GM19238 (cell line): ENCODE measurements around the gene SFMBT1.
"Not testable (repeated sequence)": the region's sequence is repeated elsewhere in the genome, so short reads cannot be mapped to it uniquely, and the experiment has no call there.

Experiments
- DNase-seq: peaks from one replicate; pipeline ENCODE4 v3.0.0; 2011; ENCODE audit warnings: low spot score; ENCODE audit not compliant: insufficient read length

The SFMBT1 gene

DNA sequence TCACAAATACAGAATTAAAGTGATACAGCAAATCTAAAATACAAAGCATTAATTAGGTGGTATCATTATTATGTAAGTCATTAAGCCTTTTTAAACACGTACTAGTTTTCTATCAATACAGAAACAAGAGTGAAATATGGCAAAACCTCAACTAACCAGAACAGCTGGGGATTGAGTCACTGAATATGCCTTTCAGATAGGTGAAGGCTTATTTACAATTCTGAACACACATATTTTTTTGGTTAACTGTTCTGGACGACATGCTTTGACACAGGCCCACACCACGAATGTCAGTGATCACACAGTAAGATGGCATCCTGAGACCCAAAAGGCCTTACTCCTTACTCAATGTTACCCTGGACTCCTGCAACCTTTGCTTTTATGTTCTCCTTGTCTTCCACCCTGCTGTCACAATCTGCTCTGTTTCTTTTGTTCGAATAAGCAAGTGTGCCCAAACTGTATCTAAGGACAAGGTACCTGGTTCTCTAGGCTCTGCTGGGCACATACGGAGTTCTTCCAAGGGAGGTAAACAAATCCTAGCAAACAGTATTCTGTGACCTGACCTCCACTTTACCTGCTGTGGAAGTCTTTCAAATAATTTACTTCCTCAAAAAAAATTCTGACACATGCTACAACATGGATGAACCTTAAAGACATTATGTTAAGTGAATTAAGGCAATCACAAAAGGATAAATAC lies 7.0 kb downstream of the SFMBT1 start:
- DNase-seq = no peak

DNA sequence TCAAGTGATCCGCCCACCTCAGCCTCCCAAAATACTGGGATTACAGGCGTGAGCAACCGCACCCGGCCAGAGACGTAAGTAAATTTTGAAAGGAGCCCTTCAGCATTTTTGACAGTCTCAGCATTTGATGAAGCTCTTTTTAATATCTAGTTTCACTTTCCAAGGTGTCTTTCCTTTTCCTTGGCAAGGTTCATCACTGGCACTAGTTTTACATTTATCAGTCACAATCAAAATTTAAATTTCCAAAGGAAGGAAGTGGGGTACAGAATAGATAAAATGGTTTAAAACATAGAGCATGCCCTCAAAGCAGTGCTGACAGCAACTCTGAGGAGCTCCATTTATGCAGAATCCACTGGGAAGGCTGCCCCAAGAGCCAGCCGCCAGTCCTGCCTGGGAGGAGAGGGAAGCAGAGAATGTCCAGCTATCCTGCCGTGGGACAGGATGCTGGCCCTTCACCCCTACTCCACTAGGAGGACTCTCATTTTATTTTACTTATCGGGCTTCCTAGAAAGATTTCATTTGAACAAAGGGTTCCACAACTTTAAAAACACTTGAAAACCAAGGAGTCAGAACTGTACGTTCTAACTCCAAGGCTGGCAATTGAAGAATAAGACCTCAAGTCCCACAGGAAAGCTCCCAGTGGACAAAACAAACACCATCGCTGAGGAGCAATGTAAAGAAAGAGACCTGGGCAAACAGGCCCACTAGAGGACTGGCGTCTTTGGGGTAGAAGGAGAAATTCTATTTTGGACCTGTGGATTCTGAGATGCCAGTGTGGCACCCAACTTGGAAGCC lies 9.9 kb downstream of the SFMBT1 start:
- DNase-seq = no peak

DNA sequence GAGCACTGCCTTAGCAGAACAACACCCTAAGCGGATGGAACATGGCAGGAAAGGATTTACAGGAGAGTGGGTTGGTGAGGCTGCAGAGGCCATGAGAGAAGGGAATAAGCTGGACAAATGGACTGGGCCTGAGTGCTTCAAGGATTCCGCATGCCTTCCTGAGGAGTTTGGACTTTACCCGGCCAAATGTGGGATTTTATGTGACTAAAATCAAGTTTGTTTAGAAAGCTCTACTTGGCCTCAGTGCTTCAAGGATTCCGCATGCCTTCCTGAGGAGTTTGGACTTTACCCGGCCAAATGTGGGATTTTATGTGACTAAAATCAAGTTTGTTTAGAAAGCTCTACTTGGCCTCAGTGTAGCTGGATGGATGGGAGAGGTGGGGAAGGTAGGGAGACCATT lies 10.9 kb downstream of the SFMBT1 start:
- not testable (repeated sequence) for DNase-seq

DNA sequence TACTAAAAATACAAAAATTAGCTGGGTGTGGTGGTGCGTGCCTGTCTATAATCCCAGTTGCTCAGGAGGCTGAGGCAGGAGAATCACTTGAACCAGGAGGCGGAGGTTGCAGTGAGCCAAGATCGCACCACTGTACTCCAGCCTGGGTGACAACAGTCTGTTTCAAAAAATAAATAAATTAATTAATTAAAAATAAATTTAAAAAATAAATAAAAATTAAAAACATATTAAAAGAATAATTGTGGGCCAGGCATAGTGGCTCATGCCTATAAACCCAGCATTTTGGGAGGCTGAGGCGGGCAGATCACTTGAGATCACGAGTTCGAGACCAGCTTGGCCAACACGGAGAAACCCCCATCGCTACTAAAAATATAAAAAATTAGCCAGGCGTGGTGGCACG lies 11.5 kb downstream of the SFMBT1 start:
- DNase-seq = not testable (repeated sequence)

DNA sequence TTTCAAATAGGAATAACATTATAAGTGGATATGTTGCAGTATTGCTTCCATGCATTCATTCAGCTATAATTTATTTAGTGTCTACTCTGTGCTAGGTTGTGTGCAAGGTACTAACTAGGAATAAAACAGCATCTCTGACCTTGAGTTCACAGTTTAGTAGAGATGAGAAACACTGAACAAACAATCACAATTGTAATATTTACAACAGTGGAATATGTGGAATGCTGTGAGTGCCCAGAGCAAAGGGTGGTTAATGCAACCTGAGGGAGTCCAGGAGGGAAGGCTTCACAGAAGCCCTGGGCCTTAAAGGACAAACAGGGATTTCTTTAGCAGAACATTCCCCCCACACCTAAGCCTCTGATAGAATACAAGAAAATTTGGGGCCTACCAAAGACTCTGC lies 13.3 kb downstream of the SFMBT1 start:
- DNase-seq = no peak

DNA sequence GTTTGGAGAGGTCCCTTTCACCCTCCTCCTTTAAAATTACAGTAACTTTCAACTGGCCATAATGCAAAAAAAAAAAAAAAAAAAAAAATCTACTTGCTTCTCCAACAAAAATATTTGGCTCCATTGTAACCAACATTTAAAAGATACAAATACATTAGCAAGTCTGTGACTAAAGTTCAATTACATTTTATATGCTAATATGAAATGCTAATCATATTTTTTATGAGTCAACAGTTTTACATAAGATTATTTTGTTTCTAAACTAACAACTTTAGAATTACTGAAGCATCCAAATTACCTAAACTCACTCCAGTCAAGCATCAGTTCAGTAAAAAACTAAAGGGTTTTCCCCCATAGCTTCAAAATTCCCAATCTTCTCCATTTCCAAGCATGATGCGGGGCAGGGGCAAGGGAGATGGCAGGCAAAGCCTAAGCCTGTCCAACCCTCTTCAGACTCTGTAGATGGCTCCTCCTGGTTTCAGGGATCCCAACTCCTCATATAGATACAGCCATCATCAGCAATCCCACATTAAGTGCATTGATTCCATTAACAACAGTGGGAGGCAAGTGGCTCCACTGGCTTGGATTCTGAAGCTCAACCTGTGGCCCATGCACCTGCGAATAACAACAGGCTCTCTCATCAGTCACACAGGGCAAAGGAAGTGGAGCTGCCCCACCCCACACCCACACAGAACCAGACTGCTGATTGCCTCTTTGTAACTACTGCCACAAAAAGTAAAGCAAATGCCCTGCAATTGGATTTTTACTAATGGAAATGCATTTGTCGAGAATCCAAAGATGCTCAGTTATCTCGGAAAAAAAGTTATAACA lies 15.0 kb downstream of the SFMBT1 start:
- DNase-seq = no peak

DNA sequence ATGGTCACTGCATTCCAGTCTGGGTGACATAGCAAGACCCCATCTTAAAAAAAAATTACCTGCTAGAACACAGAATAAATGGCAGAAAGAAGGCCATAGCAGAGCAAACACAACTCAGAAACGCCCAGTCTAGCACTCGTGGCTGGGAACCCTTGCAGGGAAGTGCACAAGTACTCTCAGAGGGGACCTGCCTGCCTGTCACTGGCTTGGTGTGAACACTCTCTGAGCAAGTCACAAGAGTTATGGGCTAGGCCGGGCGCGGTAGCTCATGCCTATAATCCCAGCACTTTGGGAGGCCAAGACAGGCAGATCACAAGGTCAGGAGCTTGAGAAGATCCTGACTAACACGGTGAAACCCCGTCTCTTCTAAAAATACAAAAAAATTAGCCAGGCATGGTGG lies 17.2 kb downstream of the SFMBT1 start:
- DNase-seq = no peak

DNA sequence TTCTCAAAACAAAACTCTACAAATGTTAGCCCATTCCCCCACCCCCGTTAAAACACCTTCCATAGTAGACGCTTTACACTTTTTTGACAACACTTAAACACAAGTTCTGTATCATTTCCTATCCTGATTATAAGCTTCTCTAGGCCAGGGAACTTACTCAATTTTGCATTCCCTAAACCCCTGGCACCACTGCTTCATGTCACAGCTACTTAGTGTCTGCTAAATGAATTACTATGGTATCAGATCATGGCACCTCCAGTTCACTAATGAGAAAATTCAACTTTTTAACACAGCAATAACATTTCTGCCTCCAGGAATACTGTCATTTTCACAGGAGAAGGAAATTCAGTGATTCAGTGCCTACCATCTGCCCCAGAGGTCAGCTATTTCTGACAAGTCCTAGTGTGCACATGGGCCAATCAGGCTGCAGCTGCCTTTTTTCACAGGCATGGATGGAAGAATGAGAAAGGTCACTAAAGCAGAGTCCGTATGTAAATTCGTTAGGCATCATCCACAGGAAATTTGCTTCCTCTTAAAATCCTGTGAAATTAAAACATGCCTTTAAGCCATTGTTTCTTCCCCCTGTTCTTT lies 18.5 kb downstream of the SFMBT1 start:
- no peak for DNase-seq

DNA sequence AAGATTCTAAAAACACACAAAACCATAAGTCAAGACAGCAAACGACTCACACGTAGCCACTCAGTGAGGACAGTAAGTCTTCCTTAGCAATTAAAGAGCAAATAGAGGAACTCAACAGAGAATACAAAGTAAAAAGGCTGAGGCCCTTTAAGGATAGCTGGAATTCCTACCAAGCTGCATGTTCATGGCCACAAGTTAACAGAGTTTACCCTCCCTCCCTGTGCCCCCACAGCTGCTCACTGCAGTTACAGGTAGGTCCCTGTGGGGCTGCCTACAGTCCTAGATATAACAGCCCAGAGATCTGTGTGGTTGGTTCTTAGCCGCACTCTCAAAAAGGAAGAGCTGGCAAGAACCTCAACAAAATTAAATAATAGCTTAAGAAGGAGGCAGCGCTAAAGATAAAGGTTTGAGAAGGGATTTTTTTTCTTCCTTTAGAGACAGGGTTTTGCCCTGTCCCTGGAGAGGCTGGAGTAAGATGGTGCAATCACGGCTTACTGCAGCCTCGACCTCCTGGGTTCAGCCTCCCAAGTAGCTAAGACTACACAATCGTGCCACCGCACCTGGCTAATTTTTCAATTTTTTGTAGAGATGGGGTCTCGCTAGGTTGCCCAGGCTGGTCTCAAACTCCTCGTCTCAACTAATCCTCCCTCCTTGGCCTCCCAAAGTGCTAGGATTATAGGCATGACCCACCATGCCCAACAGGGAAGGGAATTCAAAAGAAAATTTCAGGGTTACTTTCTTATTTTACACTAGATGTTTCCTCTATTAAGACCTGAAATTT lies 19.3 kb downstream of the SFMBT1 start:
- no peak for DNase-seq

DNA sequence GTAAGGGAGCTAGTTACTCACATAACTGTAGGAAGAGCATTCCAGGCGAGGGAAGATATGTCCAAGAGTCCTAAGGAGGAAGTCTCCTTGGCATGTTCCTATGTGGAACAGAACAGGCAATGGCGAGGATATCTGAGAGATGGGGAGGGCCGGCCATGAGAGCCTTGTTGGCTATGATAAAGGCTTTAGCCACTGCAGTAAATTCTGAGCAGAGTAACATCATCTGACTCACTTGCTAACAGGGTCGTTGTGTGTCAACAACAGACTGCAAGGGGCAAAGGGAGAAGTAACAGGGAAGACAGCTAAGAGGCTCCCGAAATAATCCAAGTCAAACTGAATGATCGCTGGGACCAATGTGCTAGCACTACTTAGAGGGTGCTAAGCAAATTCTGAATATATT lies 21.6 kb downstream of the SFMBT1 start:
- DNase-seq = no peak

DNA sequence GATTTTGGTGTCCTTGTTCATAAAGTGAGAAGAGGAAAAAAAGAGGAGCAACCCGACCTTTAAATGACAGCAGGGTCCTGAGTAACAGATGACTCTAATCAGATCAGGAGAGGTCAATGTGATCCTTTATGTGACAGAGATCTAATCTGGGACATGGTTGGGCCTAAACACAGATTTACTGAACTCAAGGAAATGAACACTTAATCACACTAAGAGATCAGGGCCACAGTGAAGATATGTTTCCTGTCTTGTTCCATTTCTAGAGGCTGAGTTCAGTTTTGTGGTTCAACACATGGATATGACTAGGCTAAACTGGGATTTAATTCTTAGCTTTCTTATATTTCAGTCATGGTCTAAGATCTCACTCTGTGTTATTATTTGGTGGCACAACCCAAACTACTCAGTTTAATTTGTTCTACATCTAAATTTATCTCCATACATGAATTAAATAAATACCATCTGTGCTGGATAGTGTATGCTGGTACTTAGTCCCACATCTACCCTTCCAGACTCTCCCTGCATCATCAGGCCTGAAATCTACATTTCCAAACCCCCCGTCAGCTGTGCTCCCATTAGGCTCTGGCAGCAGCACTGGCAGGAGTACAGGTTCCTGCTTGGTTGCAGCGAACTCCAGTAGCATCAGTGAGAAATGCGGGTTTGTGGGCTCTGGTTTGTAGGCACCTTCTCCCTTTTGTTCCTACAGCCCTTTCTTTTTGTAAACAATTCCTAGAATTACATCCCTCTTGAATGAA lies 22.6 kb downstream of the SFMBT1 start:
- no peak for DNase-seq

DNA sequence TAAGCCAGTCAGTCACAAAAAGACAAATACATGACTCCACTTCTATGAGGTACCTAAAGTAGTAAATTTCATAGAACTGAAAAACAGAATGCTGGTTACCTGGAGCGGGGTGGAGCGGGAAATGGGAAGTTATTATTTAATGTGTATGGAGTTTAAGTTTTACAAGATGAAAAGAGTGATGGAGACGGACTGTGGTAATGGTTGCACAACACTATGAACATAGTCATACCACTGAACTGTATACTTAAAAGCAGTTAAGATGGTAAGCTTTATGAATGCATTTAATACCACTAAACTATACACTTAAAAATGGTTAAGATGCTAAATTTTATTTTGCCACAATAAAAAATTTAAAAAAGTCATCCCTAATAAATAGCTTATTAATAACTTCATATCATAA lies 23.2 kb downstream of the SFMBT1 start:
- DNase-seq = no peak

DNA sequence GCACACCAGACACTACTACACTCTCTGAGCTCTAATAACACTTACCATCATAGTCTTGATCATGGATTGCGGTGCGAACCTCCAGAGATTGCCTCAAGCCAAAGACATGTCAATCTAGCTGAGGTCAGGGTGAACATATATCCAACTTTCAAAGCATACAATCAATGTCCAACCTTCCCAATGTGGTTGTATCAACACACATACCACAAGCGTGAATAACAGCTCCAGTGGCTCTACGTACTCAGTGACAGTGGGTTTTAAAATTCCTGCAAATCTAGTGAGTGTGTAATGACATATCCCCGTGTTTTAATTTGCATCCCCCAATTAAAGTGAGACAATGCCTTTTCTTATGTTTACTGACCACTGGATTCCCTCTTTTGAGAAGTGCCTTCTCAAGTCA lies 29.6 kb downstream of the SFMBT1 start:
- no peak for DNase-seq

DNA sequence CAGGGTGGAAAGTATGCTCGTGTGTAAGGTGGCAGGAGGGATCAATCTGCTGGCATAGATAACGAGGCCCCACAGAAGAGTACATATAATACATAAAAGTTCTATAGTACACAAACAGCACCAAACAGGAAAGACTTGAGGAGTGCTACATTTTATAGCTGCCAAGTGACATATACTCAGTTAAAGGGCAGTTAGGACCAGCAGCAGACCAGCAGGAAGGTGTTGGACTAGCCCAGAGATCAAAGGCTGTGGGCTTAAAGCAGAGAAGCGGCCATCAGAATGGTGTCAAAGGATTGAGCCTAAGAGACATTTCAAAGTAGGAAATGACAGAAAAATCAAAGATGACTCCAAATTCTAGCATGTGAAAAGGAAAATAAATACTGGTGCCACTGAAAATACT lies 34.5 kb downstream of the SFMBT1 start:
- DNase-seq = no peak

DNA sequence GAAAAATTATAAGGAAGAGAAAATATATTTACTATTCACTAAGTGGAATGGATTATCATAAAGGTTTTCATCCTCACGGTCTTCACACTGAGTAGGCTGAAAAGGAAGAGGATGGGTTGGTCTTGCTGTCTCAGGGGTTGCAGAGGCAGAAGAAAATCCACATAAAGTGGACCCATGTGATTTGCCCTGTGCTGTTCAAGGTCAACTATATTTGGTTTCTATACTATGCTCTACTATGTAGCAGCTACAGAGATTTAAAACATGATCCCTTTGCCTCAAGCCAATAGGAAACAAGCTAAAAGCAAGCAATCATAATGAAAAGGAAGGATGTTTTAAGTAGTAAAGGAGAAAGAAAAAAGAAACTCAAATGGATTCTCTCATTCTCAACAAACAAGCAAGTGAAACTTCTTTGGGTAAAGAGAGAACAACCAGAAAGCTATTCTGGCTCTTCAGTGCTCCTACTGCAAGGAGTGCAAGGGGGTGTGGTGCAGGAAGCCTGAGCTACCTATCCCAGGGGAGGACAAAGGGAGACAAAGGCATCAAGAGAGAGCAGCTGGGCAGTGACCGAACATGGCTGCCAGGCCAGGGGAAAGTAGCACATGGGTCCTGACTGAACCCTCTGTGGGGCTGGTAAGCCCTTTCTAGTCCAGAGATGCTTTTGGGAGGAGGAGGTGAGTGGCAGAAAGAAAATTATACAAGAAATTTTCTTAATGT lies 35.9 kb downstream of the SFMBT1 start:
- no peak for DNase-seq

DNA sequence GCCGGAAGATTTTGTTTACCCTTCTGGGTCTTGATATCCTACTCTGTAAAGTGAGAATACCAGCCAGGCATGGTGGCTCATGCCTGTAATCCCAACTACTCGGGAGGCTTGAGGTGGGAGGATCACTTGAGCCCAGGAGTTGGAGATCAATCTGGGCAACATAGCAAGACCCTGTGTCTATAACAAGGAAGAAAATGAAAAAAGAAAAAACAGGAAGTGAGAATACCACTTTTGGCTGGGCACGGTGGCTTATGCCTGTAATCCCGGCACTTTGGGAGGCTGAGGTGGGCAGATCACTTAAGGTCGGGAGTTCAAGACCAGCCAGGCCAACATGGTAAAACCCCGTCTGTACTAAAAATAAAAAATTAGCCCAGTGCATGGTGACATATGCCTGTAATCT lies 36.9 kb downstream of the SFMBT1 start:
- DNase-seq = no peak

DNA sequence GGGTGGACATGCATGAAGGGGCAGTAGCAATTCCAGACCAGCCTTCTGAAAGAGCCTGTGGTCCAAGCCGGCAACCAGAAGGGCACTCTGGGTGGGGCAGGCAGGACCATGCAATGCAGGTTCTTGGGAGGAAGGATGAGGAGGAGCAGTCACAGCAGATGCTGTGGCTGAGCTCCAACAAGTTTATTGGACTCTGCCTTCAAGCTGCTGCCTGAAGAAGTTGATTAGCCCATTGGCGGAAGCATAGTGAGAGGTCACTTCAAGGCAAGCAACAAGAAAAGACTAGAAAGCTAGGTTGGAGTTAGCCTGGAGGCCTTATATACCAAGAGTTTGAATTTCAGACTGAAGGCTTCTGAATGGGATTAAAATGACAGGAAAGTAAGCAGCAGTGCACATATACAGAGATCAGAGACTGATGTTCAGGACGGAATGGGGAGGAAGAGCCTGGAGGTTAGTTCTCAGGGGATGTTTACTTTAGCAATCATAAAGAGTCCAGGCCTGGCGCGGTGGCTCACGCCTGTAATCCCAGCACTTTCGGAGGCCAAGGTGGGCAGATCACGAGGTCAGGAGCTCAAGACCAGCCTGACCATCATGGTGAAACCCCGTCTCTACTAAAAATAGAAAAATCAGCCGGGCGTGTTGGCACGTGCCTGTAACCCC lies 39.9 kb downstream of the SFMBT1 start:
- no peak for DNase-seq

DNA sequence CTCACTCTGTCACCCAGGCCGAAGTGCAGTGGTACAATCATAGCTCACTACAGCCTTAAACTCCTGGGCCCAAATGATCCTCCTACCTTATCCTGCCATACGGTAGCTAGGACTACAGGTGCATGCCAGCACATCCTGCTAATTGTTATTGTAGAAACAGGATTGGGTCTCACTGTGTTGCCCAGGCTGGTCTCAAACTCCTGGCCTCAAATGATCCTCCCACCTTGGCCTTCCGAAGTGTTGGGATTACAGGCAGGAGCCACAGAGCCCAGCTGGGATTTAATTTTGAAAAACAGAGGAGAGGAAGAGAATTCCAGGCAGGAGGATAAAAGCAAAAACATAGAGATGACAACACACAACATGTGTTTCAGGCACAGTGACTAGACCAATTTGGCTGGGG lies 40.5 kb downstream of the SFMBT1 start:
- no peak for DNase-seq

DNA sequence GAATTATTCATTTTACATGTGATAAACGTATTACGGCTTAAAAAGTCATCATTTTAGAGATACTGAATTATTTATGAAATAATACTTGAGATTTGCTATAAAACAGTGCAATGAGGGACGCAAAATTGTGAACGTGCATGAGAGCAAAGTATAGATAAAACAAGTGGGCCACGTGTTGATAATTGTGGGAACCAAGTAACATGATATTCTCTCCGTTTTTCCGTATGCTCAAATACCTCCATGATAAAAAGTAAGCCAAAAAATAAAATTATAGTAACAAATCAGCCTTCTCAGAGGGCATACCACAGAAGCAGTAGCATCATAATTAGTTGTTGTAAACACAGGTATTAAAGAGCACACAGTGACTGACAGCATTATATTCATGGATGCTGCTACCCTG lies 42.6 kb downstream of the SFMBT1 start:
- no peak for DNase-seq
